Measurements from ENCODE around the gene C13orf42.

DNA sequence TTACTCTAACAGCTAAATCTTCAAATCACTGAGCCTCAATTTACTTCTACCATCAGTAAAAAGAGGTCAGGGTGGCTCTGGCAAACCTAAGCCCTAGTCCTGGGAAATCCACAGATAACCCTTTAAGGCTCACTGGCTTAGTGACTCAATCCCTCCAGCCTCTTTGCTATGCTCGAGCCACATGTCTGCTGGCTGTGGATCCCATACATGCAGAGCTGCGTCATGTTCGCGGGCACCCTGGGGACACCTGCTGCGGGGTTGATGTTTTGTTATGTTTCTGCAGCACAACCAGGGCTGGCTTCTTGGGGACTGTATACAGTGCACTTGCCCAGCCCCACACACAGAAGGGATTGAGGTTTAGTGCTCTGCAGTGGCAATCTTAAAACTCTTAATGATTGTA is 41.6 kb upstream of the C13orf42 start:
- TF ChIP-seq POLR2A (IDR thresholded peaks at IDR 0.05), result no peak
- no peak for TF ChIP-seq POLR2AphosphoS5 (IDR thresholded peaks at IDR 0.05)
